HG03103 (cell line): ENCODE measurements around the gene ABLIM3.

Experiments used
- ATAC-seq: cut with Tn5 transposase; IDR thresholded peaks from one replicate; pipeline ENCODE4 v1.9.1; 2021; ENCODE audit warnings: low read depth; ENCODE audit not compliant: unreplicated experiment

The ABLIM3 gene

GRCh38 chr5:149301049-149301743 is 159.9 kb downstream of the ABLIM3 start:
- no peak for ATAC-seq

- no peak for ATAC-seq
Measured at GRCh38 chr5:149301744-149302380, 160.6 kb downstream of the ABLIM3 start.

- no peak for ATAC-seq
Measured at GRCh38 chr5:149302641-149303040, 161.3 kb downstream of the ABLIM3 start.

- no peak for ATAC-seq
Measured at GRCh38 chr5:149303210-149303609, 161.9 kb downstream of the ABLIM3 start.

GRCh38 chr5:149304195-149305078 is 163.1 kb downstream of the ABLIM3 start:
- no peak for ATAC-seq

GRCh38 chr5:149309354-149309753 is 168.1 kb downstream of the ABLIM3 start:
- ATAC-seq = no peak
